HepG2 (cell line): ENCODE results near the gene SFI1. TPM values are rescaled to one million over a fixed set of nuclear protein-coding genes. Genes with fewer than 3 reads are reported as not detected.

Experiments
- CENPX ChIP-seq: sonication (generic); formaldehyde crosslinking; IDR thresholded peaks from 2 replicates; pipeline ENCODE4 v1.9.0; 2021; ENCODE audit warnings: mild to moderate bottlenecking, missing genetic modification reagents, moderate library complexity
- DMAP1 ChIP-seq: IDR thresholded peaks from 2 replicates; pipeline ENCODE4 v1.6.1; 2016
- ERF ChIP-seq: IDR thresholded peaks from 2 replicates; pipeline ENCODE4 v1.6.1; 2018; ENCODE audit warnings: missing biosample characterization, missing genetic modification reagents
- HHEX ChIP-seq: IDR thresholded peaks from 2 replicates; pipeline ENCODE4 v1.6.1; 2016; ENCODE audit warnings: control low read depth
- MATR3 ChIP-seq: sonication (generic); formaldehyde crosslinking; IDR thresholded peaks from 2 replicates; pipeline ENCODE4 v1.4.0; 2020; ENCODE audit warnings: missing genetic modification reagents
- RNF219 ChIP-seq: sonication (generic); formaldehyde crosslinking; IDR thresholded peaks from 2 replicates; pipeline ENCODE4 v1.5.0; 2020; ENCODE audit warnings: mild to moderate bottlenecking, missing genetic modification reagents
- SKIL ChIP-seq: sonication (generic); formaldehyde crosslinking; IDR thresholded peaks from 2 replicates; pipeline ENCODE4 v1.8.0; 2022; ENCODE audit warnings: missing genetic modification reagents, mild to moderate bottlenecking, moderate library complexity, borderline replicate concordance
- TP53 ChIP-seq: sonication (generic); formaldehyde crosslinking; conservative IDR thresholded peaks from 2 replicates; pipeline ENCODE4 v1.4.0; 2020; ENCODE audit warnings: missing genetic modification reagents
- ZBTB2 ChIP-seq: sonication (generic); formaldehyde crosslinking; IDR thresholded peaks from 2 replicates; pipeline ENCODE4 v1.8.0; 2022; ENCODE audit warnings: low read depth, missing genetic modification reagents
- ZNF225 ChIP-seq: sonication (generic); formaldehyde crosslinking; IDR thresholded peaks from 2 replicates; pipeline ENCODE4 v1.4.0; 2020; ENCODE audit warnings: mild to moderate bottlenecking, missing genetic modification reagents
- ZNF335 ChIP-seq: sonication (generic); formaldehyde crosslinking; IDR thresholded peaks from 2 replicates; pipeline ENCODE4 v1.4.0; 2020; ENCODE audit warnings: missing genetic modification reagents
- polyA plus RNA-seq, 8 experiments: library from polyadenylated mRNA; depleted of rRNA in 3 of 8; stranded (reverse) in 7 of 8; unstranded in 1 of 8; fragments of >200 nt; fragmentation: Illumina TruSeq in 4 of 8; extraction: Trizol in 4 of 8; gene quantifications; 2 replicates each; pipeline versions ENCODE4 v1.2.1 to v1.2.3, GENCODE V29; 2011 to 2016; ENCODE audit warnings: low read depth in 4 of 8, missing spikeins in 1 of 8, mixed read lengths in 1 of 8; ENCODE audit not compliant: insufficient read depth in 1 of 8
- total RNA-seq, 5 experiments: library from RNA; depleted of rRNA; stranded (reverse); fragments of >200 nt; fragmentation: Illumina TruSeq; extraction: Trizol; gene quantifications; 2 replicates each; pipeline ENCODE4 v1.2.3, GENCODE V29; 2016; ENCODE audit warnings: low read depth in 1 of 5

SFI1 gene
- total and polyA plus RNA-seq, 2 of the 13 experiments (the other 11 are each of a cell fraction or from before 2014, with no cell fraction given): 20.5 to 40.1 TPM

- TF ChIP-seq ZBTB2 (CRISPR knock-in tag): no peak
- no peak for TF ChIP-seq HHEX (CRISPR knock-in tag)
- no peak for TF ChIP-seq DMAP1 (CRISPR knock-in tag)
- TF ChIP-seq RNF219 (CRISPR knock-in tag): no peak
- TF ChIP-seq ZNF335 (CRISPR knock-in tag): no peak
- no peak for TF ChIP-seq ZNF225 (CRISPR knock-in tag)
- TF ChIP-seq CENPX (CRISPR knock-in tag): no peak
- no peak for TF ChIP-seq SKIL
- no peak for TF ChIP-seq ERF (CRISPR knock-in tag)
- TF ChIP-seq MATR3 (CRISPR knock-in tag): no peak
- TF ChIP-seq TP53 (CRISPR knock-in tag): no peak
Observed at GRCh38 chr22:31447337-31447736, 49.0 kb upstream of the SFI1 start (continued).
